HG02763 (cell line): ENCODE data around the gene TLDC2.
"Not testable (repeated sequence)": the region's sequence is repeated elsewhere in the genome, so short reads cannot be mapped to it uniquely, and the experiment has no call there.

Experiments used
- ATAC-seq: cut with Tn5 transposase; IDR thresholded peaks from one replicate; pipeline ENCODE4 v1.9.1; 2021; ENCODE audit warnings: mild to moderate bottlenecking, moderate library complexity; ENCODE audit not compliant: unreplicated experiment

Gene TLDC2

DNA sequence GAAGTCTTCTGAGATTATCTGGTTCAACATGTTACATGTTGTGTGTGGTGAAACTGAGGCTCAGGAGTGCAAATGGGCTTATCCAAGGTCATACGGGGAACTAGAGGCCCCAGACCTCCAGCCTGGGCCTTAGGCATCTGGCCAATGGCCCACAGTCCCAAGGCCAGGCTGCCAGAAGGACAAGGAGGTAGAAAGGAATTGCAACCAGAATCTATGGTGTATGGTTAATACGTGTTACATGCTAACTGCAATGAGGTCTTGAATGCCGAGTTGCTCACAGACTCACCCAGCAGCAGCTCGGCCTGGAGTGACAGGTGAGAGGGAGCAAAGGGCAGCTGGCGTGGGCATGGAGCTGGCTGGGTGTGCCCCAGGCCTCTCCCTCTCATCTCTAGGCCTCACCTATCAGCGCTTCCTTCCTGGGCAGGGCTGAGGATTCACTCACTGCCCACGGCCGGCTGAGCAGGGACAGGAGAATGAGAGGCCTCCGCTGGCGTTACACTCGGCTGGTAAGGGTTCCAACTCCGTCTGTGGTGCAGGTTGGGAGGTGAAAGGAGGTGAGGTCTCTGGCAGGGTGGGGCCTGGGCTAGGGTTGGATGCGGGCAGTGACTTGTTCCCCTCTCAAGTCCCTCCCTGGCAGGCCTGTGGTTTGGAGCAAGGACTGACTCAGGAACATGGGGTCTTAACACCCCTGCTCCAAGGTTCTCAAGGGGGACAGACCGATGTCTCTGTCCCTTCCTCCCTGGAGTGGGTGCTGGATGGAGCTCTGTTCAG, at the start of gene TLDC2:
Gene TLDC2 (plus strand): TSS at position 437 of the 771 bp plus-strand sequence. CDS start 37 bp downstream, at position 474.
- ATAC-seq = no peak

- ATAC-seq = no peak
Measured at GRCh38 chr20:36826554-36827244, 49.2 kb upstream of the TLDC2 start.

- peak; percentile 86 for ATAC-seq
Measured at GRCh38 chr20:36827541-36828279, 48.2 kb upstream of the TLDC2 start.

DNA sequence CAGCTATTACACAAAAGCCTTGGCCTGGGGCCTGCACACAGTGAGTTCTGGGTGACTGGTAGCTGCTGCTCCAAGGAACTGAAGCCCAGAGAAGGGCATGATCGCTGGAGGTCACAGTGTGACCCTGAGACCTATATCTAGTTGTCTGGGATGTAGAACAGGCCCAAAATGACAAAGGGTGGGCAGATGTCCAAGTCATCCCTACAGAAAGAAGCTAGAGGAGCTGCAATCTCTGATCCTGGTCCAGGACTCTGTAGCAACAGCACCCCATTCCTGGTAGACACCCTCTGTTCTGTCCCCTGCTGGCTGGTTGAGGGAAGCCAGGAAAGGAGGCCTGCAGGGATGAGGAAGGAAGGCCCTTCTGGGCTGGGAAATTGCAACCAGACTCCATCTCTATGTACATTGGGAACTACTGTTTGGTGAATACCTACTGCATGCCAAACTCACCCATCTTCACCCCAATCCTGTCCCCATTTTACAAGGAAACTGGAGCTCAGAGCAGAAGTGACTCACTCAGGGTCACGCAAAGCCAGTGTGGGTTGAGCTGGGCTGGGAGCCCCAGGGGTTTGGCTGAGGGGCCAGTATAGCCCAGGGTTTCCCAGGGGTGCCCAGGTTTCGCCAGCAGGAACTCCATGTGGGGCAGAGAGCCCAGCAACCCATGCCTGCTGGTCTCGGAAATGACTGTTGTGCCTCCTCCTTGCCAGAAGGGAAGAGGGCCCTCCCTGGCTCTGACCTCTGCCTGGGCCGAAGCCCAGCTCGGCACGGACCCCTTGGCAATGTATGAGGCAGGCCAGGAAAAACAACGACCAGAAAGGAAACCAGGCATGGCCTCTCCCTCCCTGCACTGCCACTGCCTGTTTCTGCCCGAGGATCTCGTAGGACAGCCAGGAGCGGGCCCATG, 44.9 kb upstream of the TLDC2 start:
- ATAC-seq = no peak

DNA sequence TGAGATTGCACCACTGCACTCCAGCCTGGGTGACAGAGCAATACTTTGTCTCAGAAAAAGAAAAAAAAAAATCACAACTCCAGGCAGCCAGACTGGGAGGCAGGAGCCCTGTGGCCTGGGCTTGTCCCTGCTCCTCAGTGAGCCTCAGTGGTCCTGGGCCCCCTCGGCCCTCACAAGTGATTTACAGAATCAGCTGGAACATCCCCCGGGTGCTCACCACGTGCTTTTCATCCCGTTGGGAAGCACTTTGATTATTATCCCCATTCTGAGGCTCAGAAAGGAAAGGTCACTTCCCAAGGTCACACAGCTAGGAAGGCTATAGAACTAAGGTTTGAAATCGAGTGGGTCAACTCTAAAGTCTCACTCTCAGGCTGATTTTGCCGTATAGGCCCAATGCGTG, 43.1 kb upstream of the TLDC2 start:
- ATAC-seq = no peak

- ATAC-seq = no peak
Measured at GRCh38 chr20:36833275-36834020, 42.5 kb upstream of the TLDC2 start.

DNA sequence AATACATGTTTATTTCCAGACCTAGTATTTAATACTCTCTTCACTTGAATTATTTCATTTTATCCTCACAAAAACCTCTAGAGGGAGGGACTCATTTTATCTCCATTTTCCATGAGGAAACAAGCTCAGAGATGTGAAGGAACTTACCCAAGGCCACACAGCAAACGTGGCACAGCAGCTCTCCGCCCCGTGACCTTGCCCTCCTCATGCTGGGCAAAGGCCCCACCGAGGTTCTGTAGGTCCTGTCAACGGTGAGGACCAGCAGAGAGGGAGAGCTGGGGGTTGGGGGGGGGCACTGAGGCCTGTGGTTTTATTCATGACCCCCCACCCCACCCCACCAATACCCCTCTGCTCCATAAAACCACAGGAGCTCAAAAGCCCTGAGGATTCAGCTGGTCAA, 40.9 kb upstream of the TLDC2 start:
- no peak for ATAC-seq

DNA sequence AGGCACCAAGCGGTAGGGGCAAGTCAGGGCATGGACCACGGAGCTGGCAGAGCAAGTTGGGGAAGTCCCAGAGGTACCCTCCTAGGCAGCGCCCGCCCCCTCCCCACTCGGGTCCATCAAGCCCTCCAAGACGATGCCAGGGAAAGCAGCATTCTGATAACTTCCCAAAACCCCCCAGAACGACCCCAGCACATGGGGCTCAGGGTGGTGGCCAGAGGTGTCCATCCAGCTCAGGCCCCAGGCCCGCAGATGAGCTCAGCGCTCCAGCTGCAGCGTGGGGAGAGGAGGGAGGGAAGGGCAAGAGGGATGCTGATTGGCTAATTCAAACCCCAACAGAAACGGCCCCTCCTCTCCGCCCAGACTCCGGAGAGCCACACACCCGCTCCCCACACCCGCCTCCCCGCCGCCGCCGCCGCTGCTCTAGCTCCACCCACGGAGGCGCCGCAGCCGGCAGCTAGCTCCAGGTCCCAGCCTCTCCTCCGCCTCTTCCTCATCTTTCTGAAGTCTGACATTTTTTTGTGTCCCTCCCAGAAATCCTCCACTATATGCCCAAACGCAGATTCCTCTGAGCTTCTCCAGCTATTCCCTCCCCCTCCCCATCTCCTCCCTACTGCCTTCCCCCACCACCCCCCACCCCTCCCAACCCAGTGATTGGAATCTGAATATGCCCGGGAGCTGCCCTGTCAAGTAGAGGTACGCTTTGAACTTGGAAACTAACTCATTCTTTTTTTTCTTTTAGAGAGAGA, 40.3 kb upstream of the TLDC2 start:
- ATAC-seq = peak; percentile 78

DNA sequence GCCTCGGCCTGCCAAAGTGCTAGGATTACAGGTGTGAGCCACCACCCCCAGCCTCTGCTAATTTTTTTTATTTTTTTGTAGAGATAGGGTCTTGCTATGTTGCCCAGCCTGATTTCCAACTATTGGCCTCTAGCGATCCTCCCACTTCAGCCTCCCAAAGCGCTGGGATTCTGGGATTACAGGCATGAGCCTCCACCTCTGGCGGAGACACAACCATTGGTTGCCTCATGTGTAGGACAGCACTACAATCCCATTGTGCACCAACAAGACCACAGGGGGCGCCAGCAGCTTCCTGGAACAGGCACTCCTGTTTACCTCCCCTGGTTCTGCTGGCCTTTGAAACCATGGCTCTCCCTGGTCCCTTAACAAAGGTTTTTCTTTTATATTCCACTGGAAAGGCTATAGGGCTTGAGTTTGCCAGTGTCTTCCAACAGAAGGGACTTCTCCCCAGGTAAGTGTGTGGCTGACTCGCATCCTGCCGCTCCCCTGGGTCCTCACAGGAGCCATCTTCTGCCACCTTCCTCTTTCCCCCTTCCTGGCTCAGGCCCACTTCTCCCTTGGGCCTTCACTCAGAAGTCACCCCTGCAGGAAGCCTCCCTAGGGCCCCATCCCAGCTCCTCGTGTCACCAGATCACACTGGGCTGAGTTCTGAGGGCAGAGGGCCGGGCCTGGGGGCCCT, 39.2 kb upstream of the TLDC2 start:
- no peak for ATAC-seq

- ATAC-seq = not testable (repeated sequence)
Measured at GRCh38 chr20:36838376-36838775, 37.6 kb upstream of the TLDC2 start.

DNA sequence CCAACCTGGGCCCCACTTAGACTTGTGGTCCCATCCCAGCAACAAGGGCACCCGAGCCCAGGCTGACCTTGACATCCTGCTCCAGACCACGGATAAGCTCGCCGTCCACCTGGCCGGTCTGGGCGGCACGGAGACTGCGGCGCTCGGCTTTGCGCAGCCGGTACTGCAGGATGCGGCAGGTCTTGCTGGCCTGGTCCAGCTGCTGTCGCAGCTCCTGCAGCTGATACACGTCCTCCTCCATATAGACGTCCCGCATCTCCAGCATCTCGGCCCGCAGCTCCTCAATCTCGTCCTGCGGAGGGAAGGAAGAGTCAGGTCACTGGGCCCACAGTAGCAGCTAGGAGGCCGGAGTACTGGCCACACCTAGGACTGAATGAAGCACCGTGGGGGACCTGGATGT, 36.8 kb upstream of the TLDC2 start:
- no peak for ATAC-seq

DNA sequence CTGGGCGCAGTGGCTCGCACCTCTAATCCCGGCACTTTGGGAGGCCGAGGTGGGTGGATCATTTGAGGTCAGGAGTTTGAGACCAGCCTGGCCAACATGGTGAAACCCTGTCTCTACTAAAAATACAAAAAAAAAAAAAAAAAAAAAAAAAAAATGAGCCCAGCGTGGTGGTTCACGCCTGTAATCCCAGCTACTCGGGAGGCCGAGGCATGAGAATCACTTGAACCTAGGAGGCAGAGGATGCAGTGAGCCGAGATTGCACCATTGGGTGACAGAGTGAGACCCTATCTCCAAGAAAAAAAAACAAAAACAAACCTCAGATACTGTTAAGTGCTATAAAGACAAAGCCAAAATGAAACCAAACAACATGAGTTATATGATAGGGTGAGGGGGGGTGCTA, 34.9 kb upstream of the TLDC2 start:
- ATAC-seq = not testable (repeated sequence)

DNA sequence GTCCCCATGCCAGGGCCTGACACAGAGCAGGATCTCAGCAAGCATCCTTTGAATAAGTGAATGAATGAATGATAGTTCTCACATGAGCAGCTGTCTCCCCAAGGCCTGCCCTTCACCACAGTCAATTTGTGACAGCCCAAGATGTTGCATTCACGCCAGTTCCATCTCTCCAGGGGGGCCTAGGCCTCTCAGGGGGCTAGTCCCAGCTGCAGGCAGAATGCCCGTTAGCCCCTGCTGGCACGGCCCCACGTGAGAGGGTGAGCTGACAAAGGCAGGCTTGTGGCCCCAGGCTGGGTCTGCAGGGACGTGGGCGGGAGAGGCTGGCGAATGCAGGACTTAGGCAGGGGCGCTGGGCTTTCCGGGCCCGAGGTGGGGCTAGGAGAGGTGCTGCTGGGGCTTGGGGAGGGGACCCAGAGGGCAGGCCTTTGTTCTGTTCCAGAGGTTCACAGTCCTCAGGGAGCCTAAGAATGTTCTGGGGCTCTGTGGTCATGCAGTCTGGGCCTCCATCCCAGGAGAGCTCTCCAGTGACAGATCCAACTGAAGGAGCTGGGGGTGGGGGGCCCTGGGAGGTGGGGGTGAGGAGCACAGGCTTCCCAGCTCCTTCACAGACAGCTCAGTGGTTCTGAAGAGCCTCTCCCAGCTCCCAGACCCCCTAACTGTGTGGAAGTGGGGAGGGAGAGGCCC, 30.5 kb upstream of the TLDC2 start:
- ATAC-seq = no peak

- no peak for ATAC-seq
Measured at GRCh38 chr20:36847009-36847709, 28.8 kb upstream of the TLDC2 start.

DNA sequence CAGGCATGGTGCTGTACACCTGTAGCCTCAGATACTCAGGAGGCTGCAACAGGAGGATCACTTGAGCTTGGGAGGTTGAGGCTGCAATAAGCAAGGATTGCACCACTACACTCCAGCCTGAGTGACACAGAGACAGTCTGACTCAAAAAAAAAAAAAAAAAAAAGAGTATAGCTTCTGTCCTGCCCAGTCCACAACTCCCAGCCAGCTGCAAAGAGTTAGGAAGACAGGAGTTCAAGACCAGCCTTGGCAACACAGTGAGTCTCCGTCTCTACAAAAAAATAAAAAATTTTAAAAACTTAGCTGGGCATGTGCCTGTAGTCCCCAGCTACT, 28.3 kb upstream of the TLDC2 start:
- ATAC-seq = no peak

DNA sequence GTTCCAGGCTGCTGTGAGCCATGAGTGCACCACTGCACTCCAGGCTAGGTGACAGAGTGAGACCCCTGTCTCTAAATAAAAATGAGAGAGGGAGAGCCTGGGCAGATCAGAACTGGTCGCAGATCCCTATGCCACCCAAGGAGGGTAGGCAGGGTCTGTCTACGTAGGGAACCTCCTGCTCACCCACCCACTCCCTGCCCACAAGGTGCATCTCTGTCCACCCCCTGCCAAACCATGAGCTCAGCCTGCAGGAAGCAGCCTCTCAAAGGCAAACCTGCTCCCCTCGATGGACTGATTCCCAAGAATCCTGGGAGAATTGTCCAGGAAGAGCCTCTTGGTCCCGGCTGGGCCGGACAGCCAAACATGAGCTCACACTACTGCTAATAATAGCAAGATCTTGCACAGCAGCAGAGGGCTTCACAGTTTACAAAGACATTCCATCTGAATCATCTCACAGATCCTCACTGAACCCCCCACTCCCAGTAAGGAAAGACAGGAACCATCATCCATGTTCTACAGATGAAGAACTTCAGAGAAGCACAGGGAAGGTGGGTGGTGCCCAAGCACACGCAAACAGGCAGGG, 27.8 kb upstream of the TLDC2 start:
- no peak for ATAC-seq

DNA sequence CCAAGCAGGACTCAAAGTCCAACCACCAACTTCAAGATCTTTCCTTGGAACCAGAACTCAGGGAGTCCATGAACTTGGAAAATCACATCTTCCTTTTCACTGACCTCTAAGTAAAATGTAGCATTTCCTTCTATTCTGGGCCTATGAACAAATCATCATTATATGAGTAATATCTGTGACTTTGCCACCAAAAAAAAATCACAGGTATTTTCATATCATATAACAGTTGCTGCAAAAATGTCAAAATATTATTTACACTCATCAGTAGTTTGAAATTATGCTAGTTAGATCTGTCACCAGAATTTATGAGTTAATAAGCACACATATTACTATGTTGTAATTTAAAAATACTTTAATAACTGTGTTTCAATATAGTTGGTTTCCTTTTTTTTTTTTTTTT, 27.3 kb upstream of the TLDC2 start:
- ATAC-seq = no peak
